ENCODE measurements around the gene ZNF202. TPM values are rescaled to one million over a fixed set of nuclear protein-coding genes. Genes with fewer than 3 reads are reported as not detected.

ZNF202 gene
- total RNA-seq, 2 donors from 2014 or later: 5.7 to 15.2 TPM

DNA sequence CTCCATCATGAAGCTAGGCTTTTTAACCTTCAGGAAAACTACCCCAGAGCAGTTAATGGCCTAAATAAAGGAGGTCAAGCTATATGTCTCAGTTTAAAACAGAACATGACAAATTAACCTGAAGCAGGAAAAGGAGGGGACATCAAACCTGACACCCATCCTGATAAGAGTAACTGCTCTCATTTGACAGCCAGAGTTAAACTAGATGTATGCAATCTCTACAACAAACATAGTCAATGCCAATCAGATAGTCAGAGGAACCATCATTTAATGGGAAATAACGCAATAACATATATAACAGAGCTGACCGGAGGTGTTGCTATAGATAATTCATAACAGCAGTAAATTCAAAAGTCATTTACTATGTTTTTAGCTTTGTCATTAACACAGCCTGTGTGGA is 3.1 kb downstream of the ZNF202 start:
- intact Hi-C loops (cut with DNase I): no loop called here
- WGBS: 0% methylated on average over 2 of the region's 2 CpGs
- H3K36me3 ChIP-seq: no peaks in the 10 kb centered on the region
- H3K27me3 ChIP-seq (replicated peaks; ENCODE audit: insufficient read depth): no peaks in the 10 kb centered on the region
- no peak overlapping the region for H3K4me3 ChIP-seq
- no peak overlapping the region for H3K27ac ChIP-seq
- TF ChIP-seq, protein P1, sequence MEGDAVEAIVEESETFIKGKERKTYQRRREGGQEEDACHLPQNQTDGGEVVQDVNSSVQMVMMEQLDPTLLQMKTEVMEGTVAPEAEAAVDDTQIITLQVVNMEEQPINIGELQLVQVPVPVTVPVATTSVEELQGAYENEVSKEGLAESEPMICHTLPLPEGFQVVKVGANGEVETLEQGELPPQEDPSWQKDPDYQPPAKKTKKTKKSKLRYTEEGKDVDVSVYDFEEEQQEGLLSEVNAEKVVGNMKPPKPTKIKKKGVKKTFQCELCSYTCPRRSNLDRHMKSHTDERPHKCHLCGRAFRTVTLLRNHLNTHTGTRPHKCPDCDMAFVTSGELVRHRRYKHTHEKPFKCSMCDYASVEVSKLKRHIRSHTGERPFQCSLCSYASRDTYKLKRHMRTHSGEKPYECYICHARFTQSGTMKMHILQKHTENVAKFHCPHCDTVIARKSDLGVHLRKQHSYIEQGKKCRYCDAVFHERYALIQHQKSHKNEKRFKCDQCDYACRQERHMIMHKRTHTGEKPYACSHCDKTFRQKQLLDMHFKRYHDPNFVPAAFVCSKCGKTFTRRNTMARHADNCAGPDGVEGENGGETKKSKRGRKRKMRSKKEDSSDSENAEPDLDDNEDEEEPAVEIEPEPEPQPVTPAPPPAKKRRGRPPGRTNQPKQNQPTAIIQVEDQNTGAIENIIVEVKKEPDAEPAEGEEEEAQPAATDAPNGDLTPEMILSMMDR (IDR thresholded peaks at IDR 0.05): no peak
- TF ChIP-seq POLR2AphosphoS5 (IDR thresholded peaks at IDR 0.05): no peak
- no peak for TF ChIP-seq POLR2A (IDR thresholded peaks at IDR 0.05)
- no peaks in the 10 kb centered on the region for H3K9me3 ChIP-seq
- H3K4me1 ChIP-seq (replicated peaks): peaks cover 7% of the 10 kb centered on the region
- no peak for DNase-seq (ENCODE audit: low spot score)

DNA sequence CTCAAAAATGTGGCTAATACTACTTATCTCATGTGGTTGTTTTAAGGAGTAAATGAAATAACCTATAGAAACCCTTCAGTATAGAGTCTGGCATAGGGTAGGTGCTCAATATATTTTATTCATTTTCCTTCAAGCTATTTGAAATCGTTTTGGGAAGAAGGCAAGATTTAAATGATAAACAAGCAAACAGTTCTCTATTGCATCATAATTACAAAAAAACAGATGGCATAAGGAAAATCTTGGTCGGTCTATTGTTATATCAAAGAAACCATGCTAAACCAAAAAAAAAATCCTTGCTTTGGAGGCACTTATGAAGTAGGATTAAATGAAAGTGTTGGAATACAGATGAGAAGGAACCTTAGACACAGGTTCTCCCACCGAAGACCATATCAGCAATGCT is 4.7 kb downstream of the ZNF202 start:
- Histone ChIP-seq H3K27ac (no peak overlapping the region), H3K4me3 (no peak overlapping the region), H3K27me3 (replicated peaks; ENCODE audit: insufficient read depth) (no peaks in the 10 kb centered on the region), H3K36me3 (no peaks in the 10 kb centered on the region), H3K4me1 (replicated peaks) (peaks cover 7% of the 10 kb centered on the region), H3K9me3 (no peaks in the 10 kb centered on the region)
- 93% methylated on average over 3 of the region's 3 CpGs for WGBS
- TF ChIP-seq, protein P1 (IDR thresholded peaks at IDR 0.05): no peak
- TF ChIP-seq POLR2AphosphoS5 (IDR thresholded peaks at IDR 0.05): no peak
- TF ChIP-seq POLR2A (IDR thresholded peaks at IDR 0.05): no peak
- intact Hi-C loops (cut with DNase I): no loop called here
- DNase-seq (ENCODE audit: low spot score): no peak

DNA sequence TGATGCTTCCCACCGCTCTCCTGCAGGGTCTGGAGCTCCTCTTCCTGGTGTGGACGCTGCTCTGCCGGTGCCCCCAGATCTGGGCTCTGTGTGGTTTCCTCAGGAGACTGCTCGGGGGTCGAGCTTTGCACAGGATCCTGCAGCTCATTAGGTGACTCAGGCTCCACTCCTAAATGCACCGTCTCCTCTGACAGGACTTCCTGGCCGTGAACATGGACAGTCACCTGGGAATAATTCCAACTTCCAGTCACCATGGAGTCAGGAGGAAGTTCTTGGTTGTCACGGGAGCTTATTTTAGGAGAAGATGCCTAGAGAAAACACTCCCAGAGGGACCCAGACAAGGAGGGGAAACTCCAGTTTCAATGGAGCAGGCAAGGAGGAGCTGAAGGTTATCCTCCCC is 11.9 kb downstream of the ZNF202 start:
- intact Hi-C loops (cut with DNase I): no loop called here
- no peak overlapping the region for H3K4me3 ChIP-seq
- no peak for DNase-seq (ENCODE audit: low spot score)
- no peak overlapping the region for H3K27ac ChIP-seq
- H3K27me3 ChIP-seq (replicated peaks; ENCODE audit: insufficient read depth): no peaks in the 10 kb centered on the region
- TF ChIP-seq POLR2A (IDR thresholded peaks at IDR 0.05) (no peak), POLR2AphosphoS5 (IDR thresholded peaks at IDR 0.05) (no peak)
- TF ChIP-seq, protein P1 (IDR thresholded peaks at IDR 0.05): no peak
- 97% methylated on average over 8 of the region's 8 CpGs for WGBS
- H3K9me3 ChIP-seq: no peaks in the 10 kb centered on the region
- H3K36me3 ChIP-seq: peaks cover 10 to 21% of the 10 kb centered on the region in 2 donors
- H3K4me1 ChIP-seq (replicated peaks): no peaks in the 10 kb centered on the region

DNA sequence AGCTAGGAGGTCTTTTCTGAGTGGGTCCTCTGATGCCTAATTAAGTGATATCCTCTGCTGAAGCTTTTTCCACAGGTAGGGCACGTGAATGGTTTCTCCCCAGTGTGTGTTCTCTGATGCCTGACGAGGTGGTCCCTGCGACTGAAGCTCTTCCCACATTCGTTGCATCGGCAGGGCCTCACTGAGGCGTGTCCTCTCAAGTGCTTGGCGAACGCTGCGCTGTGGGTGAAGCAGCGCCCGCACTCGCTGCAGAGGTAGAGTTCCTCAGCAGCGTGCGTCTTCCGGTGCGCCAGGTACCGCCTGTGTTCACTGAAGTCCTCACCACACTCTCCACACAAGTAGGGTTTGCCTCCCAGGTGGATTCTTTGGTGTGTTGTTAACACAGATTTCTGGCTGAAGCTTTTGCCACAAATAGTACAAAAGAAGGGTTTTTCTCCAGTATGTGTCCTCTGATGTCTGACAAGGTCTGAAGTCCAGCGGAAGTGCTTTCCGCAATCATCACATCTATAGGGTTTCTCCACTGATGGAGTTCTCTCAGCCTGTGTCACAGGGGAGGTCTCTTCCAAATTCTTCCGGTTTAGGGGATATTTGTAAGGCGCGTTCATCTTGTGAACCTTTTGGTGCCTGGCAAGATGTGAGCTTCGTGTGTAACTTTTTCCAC is 15.3 kb downstream of the ZNF202 start:
- H3K36me3 ChIP-seq: peaks cover 10 to 21% of the 10 kb centered on the region in 2 donors
- H3K27me3 ChIP-seq (replicated peaks; ENCODE audit: insufficient read depth): no peaks in the 10 kb centered on the region
- TF ChIP-seq POLR2AphosphoS5 (IDR thresholded peaks at IDR 0.05): no peak
- no peak for TF ChIP-seq POLR2A (IDR thresholded peaks at IDR 0.05)
- TF ChIP-seq, protein P1 (IDR thresholded peaks at IDR 0.05): no peak
- H3K27ac ChIP-seq: no peak overlapping the region
- H3K4me1 ChIP-seq (replicated peaks): no peaks in the 10 kb centered on the region
- 97% methylated on average over 23 of the region's 23 CpGs for WGBS
- intact Hi-C loops (cut with DNase I): no loop called here
- H3K4me3 ChIP-seq: no peak overlapping the region
- no peak for DNase-seq (ENCODE audit: low spot score)
- H3K9me3 ChIP-seq: no peaks in the 10 kb centered on the region

DNA sequence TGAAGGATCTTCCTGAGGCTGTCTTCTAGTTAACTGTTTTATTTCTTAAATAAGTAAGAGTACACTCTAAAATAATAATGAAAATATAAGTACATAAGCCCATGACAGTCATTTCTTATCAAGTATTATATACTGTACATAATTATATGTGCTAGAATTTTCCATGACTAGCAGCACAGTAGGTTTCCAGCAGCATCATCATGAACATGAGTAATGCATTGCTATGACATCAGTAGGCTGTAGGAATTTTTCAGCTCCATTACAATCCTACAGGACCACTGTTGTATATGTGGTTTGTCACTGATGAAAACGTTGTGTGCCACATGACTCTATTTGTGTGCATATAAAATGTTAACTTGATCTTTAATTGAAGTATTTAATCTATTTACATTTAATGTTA is 22.0 kb downstream of the ZNF202 start:
- WGBS: 49% methylated on average over 1 of the region's 1 CpG
- no peak overlapping the region for H3K4me3 ChIP-seq
- no peaks in the 10 kb centered on the region for H3K9me3 ChIP-seq
- no peaks in the 10 kb centered on the region for H3K27me3 ChIP-seq (replicated peaks; ENCODE audit: insufficient read depth)
- DNase-seq (ENCODE audit: low spot score): no peak
- no peaks in the 10 kb centered on the region for H3K4me1 ChIP-seq (replicated peaks)
- intact Hi-C loops (cut with DNase I): no loop called here
- H3K27ac ChIP-seq: no peak overlapping the region
- H3K36me3 ChIP-seq: no peaks in the 10 kb centered on the region
- TF ChIP-seq POLR2AphosphoS5 (IDR thresholded peaks at IDR 0.05) (no peak), POLR2A (IDR thresholded peaks at IDR 0.05) (no peak)
- TF ChIP-seq, protein P1 (IDR thresholded peaks at IDR 0.05): no peak

Data from prostate gland (tissue), 2 donors.